NCI-H748 (cell line): ENCODE data around the gene ENPP5.

Experiments used
- DNase-seq: peaks from one replicate; lab custom pipeline; 2025; ENCODE audit not compliant: unreplicated experiment; lab: John Stamatoyannopoulos, UW

The ENPP5 gene, protein sequence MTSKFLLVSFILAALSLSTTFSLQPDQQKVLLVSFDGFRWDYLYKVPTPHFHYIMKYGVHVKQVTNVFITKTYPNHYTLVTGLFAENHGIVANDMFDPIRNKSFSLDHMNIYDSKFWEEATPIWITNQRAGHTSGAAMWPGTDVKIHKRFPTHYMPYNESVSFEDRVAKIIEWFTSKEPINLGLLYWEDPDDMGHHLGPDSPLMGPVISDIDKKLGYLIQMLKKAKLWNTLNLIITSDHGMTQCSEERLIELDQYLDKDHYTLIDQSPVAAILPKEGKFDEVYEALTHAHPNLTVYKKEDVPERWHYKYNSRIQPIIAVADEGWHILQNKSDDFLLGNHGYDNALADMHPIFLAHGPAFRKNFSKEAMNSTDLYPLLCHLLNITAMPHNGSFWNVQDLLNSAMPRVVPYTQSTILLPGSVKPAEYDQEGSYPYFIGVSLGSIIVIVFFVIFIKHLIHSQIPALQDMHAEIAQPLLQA

GRCh38 chr6:46170357-46171289 is at the start of gene ENPP5:
TSS of gene ENPP5 (minus strand) at chr6:46170980. CDS start at chr6:46168262, 2,718 bp downstream.
- peak; percentile 99 for DNase-seq

GRCh38 chr6:46219661-46220060 is 48.9 kb upstream of the ENPP5 start:
- DNase-seq: no peak

GRCh38 chr6:46218457-46218856 is 47.7 kb upstream of the ENPP5 start:
- DNase-seq: no peak

DNA sequence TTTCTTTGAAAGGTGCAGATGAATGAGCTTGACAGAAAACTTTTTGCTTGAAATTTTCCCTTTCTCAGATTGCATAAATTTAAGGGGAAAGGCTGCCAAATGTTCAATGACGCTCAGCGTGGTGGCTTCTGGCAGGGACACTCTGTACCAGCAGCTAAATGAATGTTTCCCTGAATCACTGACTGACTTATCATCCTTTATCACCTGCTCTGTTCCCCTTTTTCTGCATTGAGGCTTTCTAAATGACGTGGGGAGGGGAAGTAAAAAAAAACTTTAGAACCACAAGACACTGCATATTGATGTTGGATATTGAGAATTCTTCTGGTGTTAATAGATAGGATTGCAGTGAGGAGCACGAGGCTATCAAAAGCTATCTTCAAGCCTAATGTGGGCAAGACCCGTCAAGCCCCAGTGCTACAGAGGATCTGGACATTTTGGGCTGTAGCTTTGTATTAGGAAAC is 46.9 kb upstream of the ENPP5 start:
- DNase-seq: no peak

DNA sequence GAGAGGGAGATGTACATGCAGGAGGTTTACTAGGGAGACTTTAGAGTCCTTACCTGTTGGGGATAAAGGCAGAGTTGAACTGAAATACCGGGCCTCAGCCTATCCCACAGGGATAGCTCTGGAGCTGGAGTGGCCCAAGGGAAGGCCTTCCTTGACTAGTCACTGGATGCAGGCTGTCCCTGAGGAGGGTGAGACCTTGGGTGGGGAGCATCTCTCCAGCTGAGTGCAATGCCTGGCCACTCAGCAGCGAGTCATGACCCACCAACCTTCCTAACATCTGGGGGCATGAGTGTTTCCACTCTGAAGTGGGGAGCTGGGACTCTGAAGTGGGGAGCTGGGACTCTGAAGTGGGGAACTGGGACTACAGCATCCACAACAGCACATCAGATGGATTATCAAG is 46.1 kb upstream of the ENPP5 start:
- DNase-seq: no peak

- DNase-seq: no peak
Observed at GRCh38 chr6:46215777-46216176, 45.0 kb upstream of the ENPP5 start.

DNA sequence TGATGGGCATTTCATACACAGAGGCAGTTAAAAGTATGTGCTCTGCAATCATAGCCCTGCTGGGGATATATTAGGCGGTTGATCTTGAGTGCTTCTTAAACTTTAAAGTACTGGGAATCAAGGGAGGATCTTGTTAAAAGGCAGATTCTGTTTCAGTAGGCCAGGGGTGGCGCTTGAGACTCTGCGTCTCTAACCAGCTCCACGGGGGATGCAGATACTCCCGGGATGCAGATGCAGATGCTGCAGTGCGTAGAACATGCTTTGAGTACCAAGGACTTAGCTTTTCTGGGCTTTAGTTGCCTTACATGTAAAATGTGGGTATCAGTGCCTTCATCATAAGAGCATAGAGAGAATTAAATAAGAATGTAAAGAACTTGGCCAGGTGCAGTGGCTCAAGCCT is 44.4 kb upstream of the ENPP5 start:
- DNase-seq: no peak

DNA sequence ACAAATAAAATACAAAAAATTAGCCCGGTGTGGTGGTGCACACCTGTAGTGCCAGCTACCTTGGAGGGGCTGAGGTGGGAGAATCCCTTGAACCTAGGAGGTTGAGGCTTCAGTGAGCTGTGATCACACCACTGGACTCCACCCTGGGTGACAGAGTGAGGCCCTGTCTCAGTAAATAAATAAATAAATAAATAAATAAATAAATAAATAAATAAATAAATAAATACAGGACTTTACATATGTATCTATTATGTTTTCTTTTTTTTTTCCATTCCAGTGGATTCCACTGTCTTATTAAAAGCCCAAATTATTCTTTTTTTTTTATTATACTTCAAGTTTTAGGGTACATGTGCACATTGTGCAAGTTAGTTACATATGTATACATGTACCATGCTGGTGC is 41.1 kb upstream of the ENPP5 start:
- DNase-seq: no peak

DNA sequence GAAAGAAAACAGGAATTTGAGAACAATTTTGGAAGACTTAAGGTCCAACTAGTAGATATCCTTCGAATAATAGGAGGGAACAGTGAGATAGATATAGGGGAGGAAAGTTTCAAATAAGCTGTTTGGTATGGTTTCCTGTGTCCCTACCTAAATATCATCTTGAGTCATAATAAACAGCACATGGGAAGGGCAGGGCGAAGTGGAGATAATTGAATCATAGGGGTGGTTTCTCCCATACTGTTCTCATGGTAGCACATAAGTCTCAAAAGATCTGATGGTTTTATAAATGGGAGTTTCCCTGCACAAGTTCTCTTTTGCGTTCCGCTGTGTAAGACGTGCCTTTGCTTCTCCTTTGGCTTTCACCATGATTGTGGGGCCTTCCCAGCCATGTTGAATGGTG is 39.5 kb upstream of the ENPP5 start:
- DNase-seq: no peak

GRCh38 chr6:46208303-46208702 is 37.5 kb upstream of the ENPP5 start:
- DNase-seq: no peak

- no peak for DNase-seq
Observed at GRCh38 chr6:46207174-46207573, 36.4 kb upstream of the ENPP5 start.

DNA sequence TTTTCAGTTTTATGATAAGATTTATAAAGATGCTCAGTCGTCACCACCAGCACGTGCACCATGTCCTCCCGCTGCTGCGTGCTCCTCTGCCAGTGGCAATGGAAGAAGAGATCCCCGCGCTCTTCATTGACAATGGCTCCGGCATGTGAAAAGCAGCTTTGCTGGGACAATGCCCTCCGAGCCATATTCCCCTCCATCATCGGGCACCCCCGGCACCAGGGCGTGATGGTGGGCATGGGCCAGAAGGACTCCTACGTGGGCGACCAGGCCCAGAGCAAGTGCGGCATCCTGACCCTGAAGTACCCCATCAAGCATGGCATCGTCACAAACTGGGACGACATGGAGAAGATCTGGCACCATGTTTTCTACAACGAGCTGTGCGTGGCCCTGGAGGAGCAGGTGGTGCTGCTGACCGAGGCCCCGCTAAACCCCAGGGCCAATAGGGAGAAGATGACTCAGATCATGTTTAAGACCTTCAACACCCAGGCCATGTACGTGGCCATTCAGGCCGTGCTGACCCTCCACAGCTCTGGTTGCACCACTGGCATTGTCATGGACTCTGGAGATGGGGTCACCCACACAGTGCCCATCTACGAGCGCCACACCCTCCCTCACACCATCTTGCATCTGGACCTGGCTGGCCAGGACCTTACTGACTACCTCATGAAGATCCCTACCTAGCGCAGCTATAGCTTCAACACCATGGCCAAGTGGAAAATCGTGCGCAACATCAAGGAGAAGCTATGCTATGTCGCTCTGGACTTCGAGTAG is 34.3 kb upstream of the ENPP5 start:
- DNase-seq: no peak

- no peak for DNase-seq
Observed at GRCh38 chr6:46203391-46204177, 32.8 kb upstream of the ENPP5 start.

GRCh38 chr6:46201702-46202101 is 30.9 kb upstream of the ENPP5 start:
- no peak for DNase-seq

GRCh38 chr6:46199387-46199786 is 28.6 kb upstream of the ENPP5 start:
- DNase-seq: no peak

DNA sequence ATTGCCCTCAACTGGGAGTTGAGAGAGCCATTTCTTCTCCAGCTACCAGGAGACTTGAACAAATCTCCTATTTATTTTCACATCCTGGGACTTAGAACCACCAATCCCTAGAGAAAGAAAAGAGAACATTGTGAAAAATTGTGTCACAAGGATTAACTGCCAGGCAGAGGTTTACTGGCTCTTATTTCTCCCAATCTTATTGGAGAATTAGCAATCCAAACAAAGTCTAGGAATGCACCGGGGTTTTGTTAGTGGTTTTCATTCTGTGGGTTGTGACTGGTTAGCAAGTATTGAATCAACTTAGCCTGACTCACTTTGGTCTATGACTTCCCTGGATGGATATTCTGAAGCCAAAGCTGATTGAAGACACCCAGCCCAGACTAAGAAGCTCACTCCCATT is 21.2 kb upstream of the ENPP5 start:
- DNase-seq: no peak

DNA sequence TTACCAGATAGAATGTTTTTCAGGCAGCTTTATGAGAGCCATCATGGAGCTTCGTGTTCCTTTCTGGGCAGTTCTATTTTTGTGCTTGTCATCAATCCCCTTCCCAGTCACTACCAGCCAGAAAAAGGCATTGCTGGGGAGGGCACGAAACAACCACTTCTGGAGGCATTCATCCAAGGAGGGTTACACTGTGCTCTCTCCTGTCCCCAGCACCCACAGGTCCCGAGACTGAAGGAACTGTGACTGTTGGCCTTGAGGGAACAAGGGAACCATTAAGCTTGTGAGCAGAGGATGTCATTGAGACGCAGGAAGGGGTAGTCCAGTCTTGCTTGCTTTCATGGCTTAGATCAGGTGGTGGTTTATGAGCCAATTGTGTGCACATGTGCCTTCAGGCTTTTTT is 20.1 kb upstream of the ENPP5 start:
- DNase-seq: no peak

DNA sequence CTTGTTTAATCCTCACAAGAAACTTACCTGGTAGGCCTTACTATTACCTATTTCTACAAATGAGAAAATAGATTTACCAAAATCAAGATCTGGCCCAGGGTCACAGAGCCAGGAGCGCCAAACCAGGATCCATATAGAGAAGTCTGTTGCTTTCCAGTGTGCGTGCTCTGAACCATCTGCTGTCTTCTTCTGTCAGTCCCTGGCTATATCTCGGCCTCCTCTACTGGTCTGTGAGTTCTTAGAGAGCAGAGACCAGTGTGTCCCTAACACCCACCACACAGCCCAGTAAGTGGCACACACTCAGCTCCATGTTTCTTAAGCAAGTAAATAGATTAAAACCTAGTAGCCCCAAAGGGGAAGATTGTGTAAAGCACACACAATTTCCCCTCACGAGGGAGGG is 18.9 kb upstream of the ENPP5 start:
- DNase-seq: no peak

DNA sequence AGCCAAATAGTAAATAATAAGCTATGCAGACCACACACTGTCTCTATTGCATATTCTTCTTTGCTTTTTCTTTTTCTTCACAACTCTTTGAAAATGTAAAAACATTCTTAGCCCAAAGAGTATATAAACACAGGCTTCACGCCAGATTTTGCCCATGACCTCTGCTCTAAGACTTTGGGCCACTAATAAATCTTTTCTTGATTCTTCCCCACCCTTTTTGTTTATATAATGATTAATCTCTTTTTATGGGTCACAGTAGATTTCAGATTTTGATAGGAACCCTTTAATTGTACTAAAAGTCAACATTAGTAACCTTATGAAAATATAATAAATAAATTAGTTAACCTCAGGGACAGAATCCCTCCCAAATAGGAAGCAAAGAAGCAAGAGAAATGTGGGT is 15.8 kb upstream of the ENPP5 start:
- DNase-seq: no peak

DNA sequence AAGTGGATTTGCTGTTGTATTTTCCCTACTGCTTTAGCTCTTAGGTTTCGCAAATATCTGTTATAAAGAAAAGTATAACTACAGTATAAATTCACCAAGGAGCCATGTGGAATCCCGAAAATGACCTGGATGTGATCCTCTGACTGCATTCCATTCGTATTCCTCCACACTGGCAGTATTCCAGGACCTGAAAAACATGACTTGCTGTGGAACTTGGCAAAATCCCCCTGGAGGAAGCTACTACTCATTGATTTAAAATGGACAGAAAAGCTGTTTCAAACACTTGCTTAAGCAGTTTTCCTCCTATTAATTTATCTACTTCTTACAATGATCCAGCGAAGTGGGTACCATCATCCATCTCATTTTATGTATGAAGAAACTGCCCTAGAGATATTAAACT is 13.3 kb upstream of the ENPP5 start:
- DNase-seq: no peak
